ENCODE data around the gene IL10. TPM values are rescaled to one million over a fixed set of nuclear protein-coding genes. Genes with fewer than 3 reads are reported as not detected.

The IL10 gene
- total RNA-seq, 1 donor from 2014 or later: not detected

- DNase-seq (ENCODE audit: extremely low read depth, low read depth, low spot score): no peak
These were observed 34.5 kb downstream of the IL10 start for GRCh38 chr1:206737729-206738201.

DNA sequence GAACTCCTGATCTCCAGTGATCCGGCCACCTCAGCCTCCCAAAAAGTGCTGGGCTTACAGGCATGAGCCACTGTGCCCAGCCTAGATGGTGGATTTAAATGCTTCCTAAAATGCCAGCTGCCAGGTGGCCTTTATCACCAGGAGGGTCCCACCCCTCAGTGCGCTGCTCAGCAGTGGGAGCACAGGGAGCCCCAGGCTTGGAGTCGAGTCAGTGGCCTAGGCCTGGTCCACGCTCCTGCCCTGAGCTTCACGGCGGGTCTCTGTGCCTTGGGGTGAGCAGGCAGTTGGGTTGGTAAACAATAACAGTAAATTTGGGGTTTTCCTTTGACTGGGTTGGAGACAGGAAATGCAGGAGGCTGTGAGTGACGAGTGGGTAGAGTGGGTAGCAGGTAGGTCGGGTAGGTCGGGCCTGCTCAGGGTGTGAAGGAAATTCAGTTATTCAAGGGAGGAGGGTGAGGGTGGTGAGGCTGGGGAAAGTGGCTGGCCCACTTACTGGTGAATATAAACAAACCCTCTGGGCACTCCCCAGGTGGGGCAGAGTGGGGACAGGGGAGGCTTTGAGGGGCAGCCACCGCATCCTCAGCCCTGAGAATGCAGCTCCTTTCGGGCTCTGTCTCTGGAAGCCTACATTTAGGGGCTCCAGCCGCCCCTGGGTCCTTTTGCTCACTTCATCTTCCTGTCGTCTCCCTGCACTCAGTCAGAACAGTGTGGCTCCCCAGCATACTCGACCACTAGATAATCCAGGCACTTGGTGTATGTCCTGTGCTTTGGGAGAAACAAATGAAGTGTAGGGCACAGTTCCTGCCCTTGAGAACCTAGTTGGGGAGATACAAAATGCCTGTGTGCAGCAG is 35.2 kb downstream of the IL10 start:
- DNase-seq (ENCODE audit: extremely low read depth, low read depth, low spot score): no peak

GRCh38 chr1:206735553-206736031 is 36.7 kb downstream of the IL10 start:
- peak; percentile 20 for DNase-seq (ENCODE audit: extremely low read depth, low read depth, low spot score)

DNA sequence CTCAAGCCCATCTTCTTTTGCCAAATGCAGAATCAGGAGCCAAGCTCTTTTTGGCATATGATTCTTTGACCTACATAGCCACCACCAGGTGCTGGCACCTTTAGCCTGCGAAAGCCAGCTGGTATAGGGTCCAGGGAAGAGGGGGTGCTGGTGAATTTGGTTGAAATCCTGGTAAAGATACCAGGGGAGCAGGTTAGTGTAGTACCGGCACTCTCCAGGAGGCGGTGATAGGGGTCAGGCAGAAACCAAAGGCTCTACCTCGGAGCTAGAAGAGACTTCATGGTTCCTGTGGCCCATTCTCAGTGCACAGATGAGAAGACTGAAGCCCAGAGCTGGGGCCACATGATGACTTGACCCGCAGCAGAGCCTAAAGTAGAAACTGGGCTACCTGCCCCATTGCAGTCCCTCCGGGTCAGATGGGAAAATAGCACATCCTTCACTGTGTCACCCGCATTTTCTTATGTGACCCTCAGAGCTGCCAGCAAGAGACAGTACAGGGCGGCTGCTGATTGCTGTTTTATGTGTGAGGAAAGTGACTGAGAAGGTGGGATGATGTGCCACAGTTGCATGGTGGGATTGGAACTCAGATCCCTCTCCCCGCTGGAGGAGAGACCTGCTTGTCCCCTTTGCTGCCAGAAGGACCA is 37.7 kb downstream of the IL10 start:
- DNase-seq (ENCODE audit: extremely low read depth, low read depth, low spot score): no peak

DNA sequence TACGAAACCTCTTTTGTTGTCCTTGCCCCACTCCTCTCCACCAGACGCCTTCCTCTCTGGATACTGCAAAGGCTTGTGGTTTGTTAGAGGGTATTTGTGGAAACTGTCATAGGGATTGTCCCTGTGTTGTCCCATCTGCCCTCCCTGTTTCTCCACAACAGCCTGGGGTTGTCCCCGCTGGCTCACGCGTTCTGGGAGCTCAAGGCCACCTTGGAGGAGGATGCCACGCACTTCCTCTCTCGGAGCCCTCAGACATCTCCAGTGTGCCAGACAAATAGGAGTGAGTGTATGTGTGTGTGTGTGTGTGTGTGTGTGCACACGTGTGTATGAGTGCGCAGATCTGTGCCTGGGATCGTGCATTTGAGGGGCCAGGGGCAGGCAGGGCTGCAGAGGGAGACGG is 39.3 kb downstream of the IL10 start:
- no peak for DNase-seq (ENCODE audit: extremely low read depth, low read depth, low spot score)

GRCh38 chr1:206732508-206732907 is 39.8 kb downstream of the IL10 start:
- DNase-seq (ENCODE audit: extremely low read depth, low read depth, low spot score): no peak

GRCh38 chr1:206729507-206729906 is 42.8 kb downstream of the IL10 start:
- no peak for DNase-seq (ENCODE audit: extremely low read depth, low read depth, low spot score)

GRCh38 chr1:206729050-206729449 is 43.2 kb downstream of the IL10 start:
- no peak for DNase-seq (ENCODE audit: extremely low read depth, low read depth, low spot score)

DNA sequence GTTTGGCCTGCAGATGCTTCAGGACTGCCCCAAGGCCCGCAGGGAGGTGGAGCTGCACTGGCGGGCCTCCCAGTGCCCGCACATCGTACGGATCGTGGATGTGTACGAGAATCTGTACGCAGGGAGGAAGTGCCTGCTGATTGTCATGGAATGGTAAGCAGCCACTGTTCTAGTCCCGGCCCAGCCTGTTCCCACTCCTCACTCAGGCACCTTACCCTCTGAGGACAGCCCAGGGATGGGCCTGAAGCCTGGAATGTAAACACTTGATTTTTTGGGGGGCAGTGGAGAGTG is 43.7 kb downstream of the IL10 start:
- no peak for DNase-seq (ENCODE audit: extremely low read depth, low read depth, low spot score)

DNA sequence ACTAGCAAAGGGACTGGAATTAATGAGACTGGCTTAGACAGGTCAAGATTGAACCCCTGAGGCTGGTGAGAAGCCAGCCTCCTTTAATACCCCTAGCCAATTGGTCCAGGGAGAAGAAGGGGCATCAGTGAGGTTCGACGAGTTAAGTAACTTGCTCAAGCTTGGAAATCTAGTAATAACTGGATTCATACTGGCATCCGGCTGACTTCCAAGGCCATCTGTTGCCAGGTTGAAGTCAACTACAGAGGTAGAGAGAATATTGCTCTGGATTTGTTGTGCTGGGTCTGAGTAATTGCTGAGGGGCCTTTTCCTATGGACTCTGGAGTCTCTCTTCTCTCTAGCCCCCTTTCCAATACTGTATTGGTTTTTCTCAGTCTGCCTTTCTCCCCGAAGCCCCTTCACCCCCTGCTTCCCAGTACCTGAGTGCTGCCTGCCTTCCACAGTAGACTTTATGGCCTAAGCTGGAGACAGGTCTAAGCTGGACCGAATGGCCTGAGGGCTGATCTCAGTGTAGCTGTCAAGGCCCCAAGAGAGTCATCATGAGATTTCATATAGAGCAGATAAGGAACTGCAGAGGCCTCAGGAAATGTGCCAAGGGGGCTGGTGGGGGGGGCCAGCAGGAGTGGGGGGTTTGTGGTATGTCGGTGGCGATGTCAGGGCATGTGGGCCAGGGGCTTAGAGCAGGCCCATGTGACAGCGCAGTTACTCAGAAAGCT is 44.2 kb downstream of the IL10 start:
- DNase-seq (ENCODE audit: extremely low read depth, low read depth, low spot score): no peak

DNA sequence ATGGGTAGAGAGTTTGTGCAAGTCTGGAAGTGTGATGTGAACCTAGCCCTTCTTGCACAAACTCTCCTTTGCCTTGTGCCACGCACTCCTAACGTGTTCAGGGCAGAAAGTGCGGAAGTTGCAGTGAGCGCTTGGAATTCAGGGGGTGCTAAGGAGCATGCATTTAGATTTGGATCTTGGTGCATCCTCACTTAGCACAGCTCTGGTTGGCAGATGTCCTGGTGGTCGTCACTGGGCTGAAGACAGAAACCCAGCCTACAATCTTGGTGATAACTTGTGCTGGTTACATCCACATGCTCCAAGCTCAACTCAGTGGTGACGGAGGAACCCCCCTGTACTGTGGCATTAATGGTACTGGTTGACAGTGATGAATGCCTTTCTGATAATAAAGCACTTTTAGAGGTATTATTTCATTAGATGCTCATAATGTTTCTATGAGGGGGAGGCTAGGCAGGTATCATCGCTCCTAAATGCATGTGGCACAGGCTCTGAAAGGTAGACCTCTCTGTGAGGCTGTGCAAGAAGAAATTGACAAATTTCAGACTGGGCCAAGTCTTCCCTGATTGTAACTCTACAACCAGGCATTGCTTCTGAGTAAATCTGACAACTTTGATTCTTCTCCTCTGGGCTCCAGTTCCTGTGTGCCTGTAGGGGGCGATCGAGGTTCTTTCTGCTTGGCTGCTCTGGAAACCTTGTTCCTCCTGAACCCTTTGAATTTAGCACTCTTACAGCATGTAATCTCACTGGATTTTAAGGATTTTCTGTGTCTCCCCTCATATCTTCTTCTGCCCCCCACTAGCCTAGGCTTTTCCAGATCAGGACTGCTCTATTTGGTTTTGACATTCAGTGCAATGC is 47.0 kb downstream of the IL10 start:
- no peak for DNase-seq (ENCODE audit: extremely low read depth, low read depth, low spot score)

DNA sequence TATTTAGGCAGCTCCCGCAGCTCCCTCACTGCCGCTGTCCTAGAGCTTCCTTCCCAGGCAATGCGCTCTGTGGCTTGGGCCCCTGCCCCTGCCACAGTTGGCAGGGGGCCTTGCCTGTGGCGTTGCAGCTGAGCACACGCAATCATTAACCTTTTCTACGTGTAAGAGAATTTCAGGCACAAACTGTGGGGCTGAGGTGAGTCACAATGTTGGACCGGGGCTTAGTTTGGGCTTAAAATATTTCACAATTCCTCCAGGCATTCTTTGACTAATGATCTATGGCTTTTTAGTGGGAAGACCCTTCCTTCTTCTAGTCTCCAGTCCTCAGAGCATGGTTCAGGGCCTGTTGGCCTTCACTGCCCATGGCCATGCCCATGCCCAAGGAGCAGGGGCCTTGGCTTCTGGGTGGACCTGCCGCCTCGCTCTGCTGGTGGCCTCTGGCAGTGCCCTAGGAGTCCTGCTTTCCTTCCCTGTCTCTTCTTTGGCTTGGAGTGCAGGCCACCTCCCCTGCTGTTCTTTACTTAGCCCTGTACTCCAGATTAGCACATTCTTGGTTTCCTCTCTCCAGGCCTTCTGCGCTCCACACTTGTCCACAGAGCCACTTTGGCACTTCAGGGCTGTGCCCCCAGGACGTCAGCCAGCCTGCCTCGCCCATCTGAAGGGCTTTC is 48.4 kb downstream of the IL10 start:
- DNase-seq (ENCODE audit: extremely low read depth, low read depth, low spot score): no peak

DNA sequence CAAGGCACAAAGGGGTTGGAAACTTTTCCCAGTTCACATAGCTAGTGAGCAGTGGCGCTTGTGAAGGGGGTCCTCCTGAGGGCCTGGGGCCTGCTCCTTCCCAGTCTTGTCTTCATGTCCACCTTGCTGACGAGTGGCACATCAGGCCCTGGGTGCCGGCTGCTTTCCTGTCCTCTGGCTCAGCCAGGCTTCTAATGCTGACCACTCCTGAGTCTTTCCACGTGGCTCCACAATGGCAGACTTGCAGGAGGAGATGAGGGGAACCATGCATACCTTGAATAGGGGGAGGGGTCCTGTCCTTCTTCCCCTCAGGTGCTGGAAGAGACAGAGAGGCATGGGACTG is 48.9 kb downstream of the IL10 start:
- DNase-seq (ENCODE audit: extremely low read depth, low read depth, low spot score): no peak

- no peak for DNase-seq (ENCODE audit: extremely low read depth, low read depth, low spot score)
These were observed 49.4 kb downstream of the IL10 start for GRCh38 chr1:206722751-206723461.

- no peak for DNase-seq (ENCODE audit: extremely low read depth, low read depth, low spot score)
These were observed 50.8 kb downstream of the IL10 start for GRCh38 chr1:206721454-206721853.

GRCh38 chr1:206719169-206719839 is 53.0 kb downstream of the IL10 start:
- DNase-seq (ENCODE audit: extremely low read depth, low read depth, low spot score): no peak

GRCh38 chr1:206717674-206717989 is 54.7 kb downstream of the IL10 start:
- no peak for DNase-seq (ENCODE audit: extremely low read depth, low read depth, low spot score)

Data from glomerular endothelial cell (primary cell).